Measurements from ENCODE around the gene CAPZB.
A peak's percentile ranks its signal among the peaks of the same experiment; 100 is the strongest.
"Not testable (repeated sequence)": the region's sequence is repeated elsewhere in the genome, so short reads cannot be mapped to it uniquely, and the experiment has no call there.

CAPZB gene

GRCh38 chr1:19485362-19486187 lies at the start of gene CAPZB:
CAPZB (minus strand) TSS chr1:19485539; CDS start chr1:19485438, 101 bp downstream.
- peak; percentile 35 for DNase-seq

- DNase-seq: no peak
Measured at GRCh38 chr1:19534281-19534680, 48.9 kb upstream of the CAPZB start.

- DNase-seq: no peak
Measured at GRCh38 chr1:19533626-19534025, 48.3 kb upstream of the CAPZB start.

DNA sequence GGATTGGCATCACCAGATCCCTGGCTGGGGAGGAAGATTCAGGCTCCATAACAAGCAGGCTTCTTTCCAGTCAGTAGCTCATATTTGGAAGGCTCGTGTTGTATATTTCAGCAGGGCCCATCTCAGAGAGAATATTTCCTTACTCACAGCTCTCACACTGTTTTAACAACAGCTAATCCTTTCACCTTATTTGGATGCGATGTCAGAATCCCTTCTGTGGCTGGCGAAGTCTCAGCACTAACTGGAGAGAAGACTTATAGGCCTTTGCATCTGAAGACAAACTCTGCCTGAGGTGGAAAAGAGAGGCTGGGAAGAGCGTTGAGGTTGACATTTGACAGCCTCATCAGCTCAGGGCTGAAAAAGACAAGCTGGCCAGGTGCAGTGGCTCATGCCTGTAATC lies 47.2 kb upstream of the CAPZB start:
- DNase-seq: no peak

GRCh38 chr1:19529664-19530063 lies 44.3 kb upstream of the CAPZB start:
- no peak for DNase-seq

- no peak for DNase-seq
Measured at GRCh38 chr1:19528438-19528837, 43.1 kb upstream of the CAPZB start.

- no peak for DNase-seq
Measured at GRCh38 chr1:19525607-19526545, 40.5 kb upstream of the CAPZB start.

GRCh38 chr1:19524791-19525190 lies 39.5 kb upstream of the CAPZB start:
- no peak for DNase-seq

DNA sequence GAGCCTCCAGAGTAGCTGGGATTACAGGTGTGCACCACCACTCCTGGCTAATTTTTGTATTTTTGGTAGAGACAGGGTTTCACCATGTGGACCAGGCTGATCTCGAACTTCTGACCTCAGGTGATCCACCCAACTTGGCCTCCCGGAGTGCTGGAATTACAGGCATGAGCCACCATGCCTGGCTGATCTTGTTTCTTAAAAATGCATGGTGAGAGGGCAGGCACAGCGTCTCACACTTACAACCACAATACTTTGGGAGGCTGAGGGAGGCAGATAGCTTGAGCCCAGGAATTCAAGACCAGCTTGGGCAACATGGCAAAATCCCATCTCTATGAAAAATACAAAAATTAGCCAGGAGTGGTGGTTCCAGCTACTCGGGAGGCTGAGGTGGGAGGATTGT lies 37.2 kb upstream of the CAPZB start:
- not testable (repeated sequence) for DNase-seq

DNA sequence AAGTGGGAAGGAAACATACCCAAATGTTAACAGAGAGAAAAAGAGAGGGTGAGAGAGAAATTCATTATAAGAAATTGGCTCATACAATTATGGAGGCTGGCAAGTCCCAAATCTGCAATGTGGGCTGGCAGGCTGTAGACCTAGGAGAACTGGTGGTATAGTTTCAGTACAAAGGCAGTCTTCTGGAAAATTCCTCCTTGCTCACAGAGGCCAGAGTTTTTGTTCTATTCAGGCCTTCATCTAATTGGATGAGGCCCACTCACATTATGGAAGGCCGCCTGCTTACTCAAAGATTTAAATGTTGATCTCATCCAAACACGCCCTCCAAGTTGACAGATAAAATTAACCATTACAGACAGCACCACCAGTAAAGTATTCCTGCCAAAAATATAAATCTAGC lies 36.1 kb upstream of the CAPZB start:
- no peak for DNase-seq

- DNase-seq: no peak
Measured at GRCh38 chr1:19517017-19517416, 31.7 kb upstream of the CAPZB start.

- DNase-seq: no peak
Measured at GRCh38 chr1:19515201-19515600, 29.9 kb upstream of the CAPZB start.

DNA sequence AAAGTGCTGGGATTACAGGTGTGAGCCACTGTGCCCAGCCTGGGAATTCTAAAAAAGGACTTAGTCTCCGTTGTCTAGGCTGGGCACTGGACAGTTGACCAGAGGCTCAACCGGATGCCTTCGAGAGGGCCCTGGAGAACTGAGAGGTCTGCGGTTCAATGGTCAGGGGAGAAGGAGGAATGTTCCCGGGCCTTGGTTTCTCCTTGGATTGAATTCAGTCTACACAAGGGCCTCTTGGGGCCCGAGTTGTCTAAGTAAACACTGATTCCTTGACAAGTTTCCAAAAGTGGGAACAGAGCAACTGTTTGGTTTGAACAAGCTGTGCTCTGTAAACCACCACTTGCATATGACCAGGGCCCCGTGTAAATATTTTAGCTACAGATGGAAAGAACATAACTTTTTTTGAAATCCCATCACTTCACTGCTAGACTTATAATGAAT lies 29.1 kb upstream of the CAPZB start:
- DNase-seq: no peak

DNA sequence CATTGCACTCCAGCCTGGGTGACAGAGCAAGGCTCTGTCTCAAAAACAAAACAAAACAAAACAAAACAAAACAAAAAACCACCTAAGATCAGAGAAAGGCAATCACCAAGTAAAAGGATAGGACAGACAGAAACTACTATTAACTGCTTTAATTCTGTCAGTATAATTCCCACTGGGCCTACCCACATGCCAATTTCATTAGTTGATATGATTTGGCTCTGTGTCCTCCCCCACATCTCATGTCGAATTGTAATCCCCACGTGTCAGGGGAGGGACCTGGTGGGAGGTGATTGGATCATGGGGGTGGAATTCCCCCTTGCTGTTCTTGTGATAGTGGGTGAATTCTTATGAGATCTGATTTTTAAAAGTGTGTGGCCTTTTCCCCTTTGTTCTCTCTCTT lies 27.2 kb upstream of the CAPZB start:
- DNase-seq: no peak

DNA sequence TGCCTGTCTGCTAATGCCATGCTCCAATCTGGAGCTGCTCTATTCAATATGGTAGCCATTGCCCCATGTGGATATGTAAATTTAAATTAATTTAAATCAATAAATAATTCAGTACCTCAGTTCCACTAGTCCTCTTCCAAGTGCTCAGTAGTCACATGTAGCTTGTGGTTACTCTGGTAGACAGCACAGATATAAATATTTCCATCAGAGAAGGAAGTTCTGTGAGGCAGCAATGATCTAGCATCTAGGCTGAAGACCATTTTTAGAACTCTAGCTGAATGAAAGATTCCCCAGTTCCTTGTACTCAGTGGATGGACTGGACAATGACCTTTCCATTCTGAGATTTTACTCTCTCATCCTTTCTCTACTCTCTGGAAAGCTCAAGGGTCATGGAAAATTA lies 25.8 kb upstream of the CAPZB start:
- no peak for DNase-seq

DNA sequence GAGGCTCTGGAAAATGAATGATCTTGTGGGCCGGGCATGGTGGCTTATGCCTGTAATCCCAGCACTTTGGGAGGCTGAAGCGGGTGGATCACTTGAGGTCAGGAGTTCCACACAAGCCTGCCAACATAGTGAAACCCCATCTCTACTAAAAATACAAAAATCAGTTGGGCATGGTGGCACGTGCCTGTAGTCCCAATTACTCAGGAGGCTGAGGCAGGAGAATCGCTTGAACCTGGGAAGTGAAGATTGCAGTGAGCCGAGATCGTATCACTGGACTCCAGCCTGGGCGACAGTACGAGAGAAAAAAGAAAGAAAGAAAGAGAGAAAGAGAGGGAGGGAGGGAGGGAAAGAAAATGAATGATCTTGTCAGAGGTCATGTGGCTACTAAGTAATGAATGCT lies 24.3 kb upstream of the CAPZB start:
- not testable (repeated sequence) for DNase-seq

GRCh38 chr1:19507516-19507915 lies 22.2 kb upstream of the CAPZB start:
- no peak for DNase-seq

DNA sequence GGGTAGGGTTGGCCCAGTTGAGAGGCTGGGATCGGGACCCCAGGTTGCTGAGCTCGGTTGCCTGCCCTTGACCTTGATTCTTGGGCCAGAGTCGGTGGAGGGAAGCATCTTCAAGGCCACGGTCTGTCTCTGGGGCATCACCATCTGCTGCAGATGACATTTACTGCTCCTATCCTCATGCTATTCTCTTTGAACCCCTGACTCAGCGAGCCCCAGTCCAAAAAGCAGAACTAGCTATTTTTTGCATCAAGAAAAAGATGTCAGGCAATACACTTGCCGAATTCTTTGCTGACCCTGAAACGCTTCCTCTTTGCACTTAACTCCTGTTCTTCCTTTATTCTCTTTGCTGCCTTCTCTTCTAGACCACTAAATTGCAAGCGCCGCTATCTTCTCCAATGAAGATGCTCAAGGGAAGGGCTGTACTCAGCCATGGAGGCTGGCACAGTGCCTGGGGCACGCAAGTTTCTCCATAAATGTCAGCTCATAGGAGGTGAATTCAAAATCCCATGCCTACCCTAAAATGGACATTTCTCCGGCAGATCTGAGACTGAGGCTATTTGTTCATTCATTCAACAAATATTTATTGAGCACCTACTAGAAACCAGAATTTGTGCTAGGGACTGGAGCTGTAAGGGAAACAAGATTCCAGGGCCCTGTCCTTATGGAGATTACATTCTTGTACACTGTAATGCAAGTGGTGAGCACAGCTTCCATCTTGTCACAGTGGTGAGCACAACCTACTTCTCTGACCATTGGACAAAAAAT lies 20.5 kb upstream of the CAPZB start:
- DNase-seq: no peak

DNA sequence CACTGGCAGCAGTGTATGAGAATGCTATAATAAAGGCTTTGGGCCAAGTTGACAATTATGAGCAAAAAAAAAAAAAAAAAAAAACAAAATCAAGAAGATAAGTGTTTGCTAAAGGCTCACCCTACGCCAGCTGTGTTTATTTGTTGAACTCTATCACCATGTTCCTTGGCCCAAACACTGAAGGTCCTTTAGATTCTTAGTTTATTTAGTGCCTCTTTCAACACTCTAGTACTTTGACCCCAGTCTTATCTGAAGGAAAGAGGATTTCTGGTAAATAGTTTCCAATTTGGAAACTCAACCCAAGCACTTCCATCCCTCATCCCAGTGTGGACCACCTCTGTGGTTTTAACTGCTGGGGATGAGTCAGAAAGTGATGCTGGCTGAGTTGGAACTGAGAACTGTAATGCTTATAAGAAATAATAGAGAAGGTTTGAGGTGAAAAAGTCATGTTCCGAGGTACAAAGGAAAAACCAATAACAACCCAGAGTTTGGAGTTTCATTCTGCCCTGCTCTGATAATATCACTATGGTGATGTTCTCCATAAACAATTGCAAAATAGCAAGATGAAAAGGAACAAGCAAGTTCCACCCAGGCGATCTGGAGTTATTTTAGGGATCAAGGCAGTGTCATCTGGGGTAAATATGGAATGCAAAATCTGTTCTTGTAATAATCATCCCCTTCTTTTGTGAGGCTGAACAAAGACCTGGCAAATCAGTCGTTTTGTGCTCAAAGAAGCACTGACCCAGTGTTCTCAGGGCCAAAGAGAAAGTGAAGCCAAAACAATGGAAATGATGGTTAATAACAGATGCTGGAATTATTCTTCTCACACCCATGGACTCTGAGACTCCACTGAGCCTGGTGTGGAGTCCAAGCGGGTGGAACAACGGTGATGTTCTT lies 19.7 kb upstream of the CAPZB start:
- DNase-seq: peak; percentile 38

- not testable (repeated sequence) for DNase-seq
Measured at GRCh38 chr1:19502284-19502683, 16.9 kb upstream of the CAPZB start.

DNA sequence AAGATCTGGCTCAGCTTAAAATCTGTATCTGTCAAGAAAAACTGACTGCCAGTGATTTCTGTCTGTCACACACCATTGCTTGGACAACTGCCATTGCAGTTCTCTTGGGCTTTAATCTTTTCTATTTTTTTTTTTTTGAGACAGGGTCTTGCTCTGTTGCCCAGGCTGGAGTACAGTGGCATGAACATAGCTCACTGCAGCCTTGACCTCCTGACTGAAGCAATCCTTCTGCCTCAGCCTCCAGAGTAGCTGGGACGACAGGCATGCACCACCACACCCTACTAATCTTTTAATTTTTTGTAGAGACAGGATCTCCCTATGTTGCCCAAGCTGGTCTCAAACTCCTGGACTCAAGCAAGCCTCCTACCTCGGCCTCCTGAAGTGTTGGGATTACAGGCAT lies 14.5 kb upstream of the CAPZB start:
- not testable (repeated sequence) for DNase-seq

- not testable (repeated sequence) for DNase-seq
Measured at GRCh38 chr1:19497443-19497842, 12.1 kb upstream of the CAPZB start.
